ENCODE results near the gene TPSD1. TPM values are rescaled to one million over a fixed set of nuclear protein-coding genes. Genes with fewer than 3 reads are reported as not detected.

Gene TPSD1
- total and polyA plus RNA-seq, 2 experiments from 2014 or later: 0.17 TPM; not detected in 1

DNA sequence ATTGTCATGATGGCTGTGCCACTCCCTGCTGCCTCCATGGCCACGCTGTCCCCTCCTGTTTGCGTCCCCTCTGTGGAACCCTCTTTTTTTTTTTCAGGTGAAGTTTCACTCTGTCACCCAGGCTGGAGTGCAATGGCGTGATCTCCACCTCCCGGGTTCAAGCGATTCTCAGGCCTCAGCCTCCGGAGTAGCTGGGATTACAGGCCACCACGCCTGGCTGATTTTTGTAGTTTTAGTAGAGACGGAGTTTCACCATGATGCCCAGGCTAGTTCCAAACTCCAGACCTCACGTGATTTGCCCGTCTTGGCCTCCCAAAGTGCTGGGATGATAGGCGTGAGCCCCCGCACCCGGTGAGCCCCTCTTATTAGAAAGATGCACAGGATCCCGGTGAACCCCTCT, 42.5 kb downstream of the TPSD1 start (continued):
- TF ChIP-seq, protein P1, sequence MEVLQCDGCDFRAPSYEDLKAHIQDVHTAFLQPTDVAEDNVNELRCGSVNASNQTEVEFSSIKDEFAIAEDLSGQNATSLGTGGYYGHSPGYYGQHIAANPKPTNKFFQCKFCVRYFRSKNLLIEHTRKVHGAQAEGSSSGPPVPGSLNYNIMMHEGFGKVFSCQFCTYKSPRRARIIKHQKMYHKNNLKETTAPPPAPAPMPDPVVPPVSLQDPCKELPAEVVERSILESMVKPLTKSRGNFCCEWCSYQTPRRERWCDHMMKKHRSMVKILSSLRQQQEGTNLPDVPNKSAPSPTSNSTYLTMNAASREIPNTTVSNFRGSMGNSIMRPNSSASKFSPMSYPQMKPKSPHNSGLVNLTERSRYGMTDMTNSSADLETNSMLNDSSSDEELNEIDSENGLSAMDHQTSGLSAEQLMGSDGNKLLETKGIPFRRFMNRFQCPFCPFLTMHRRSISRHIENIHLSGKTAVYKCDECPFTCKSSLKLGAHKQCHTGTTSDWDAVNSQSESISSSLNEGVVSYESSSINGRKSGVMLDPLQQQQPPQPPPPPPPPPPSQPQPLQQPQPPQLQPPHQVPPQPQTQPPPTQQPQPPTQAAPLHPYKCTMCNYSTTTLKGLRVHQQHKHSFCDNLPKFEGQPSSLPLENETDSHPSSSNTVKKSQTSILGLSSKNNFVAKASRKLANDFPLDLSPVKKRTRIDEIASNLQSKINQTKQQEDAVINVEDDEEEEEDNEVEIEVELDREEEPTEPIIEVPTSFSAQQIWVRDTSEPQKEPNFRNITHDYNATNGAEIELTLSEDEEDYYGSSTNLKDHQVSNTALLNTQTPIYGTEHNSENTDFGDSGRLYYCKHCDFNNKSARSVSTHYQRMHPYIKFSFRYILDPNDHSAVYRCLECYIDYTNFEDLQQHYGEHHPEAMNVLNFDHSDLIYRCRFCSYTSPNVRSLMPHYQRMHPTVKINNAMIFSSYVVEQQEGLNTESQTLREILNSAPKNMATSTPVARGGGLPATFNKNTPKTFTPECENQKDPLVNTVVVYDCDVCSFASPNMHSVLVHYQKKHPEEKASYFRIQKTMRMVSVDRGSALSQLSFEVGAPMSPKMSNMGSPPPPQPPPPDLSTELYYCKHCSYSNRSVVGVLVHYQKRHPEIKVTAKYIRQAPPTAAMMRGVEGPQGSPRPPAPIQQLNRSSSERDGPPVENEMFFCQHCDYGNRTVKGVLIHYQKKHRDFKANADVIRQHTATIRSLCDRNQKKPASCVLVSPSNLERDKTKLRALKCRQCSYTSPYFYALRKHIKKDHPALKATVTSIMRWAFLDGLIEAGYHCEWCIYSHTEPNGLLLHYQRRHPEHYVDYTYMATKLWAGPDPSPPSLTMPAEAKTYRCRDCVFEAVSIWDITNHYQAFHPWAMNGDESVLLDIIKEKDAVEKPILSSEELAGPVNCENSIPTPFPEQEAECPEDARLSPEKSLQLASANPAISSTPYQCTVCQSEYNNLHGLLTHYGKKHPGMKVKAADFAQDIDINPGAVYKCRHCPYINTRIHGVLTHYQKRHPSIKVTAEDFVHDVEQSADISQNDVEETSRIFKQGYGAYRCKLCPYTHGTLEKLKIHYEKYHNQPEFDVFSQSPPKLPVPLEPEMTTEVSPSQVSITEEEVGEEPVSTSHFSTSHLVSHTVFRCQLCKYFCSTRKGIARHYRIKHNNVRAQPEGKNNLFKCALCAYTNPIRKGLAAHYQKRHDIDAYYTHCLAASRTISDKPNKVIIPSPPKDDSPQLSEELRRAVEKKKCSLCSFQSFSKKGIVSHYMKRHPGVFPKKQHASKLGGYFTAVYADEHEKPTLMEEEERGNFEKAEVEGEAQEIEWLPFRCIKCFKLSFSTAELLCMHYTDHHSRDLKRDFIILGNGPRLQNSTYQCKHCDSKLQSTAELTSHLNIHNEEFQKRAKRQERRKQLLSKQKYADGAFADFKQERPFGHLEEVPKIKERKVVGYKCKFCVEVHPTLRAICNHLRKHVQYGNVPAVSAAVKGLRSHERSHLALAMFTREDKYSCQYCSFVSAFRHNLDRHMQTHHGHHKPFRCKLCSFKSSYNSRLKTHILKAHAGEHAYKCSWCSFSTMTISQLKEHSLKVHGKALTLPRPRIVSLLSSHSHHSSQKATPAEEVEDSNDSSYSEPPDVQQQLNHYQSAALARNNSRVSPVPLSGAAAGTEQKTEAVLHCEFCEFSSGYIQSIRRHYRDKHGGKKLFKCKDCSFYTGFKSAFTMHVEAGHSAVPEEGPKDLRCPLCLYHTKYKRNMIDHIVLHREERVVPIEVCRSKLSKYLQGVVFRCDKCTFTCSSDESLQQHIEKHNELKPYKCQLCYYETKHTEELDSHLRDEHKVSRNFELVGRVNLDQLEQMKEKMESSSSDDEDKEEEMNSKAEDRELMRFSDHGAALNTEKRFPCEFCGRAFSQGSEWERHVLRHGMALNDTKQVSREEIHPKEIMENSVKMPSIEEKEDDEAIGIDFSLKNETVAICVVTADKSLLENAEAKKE (CRISPR knock-in tag; IDR thresholded peaks at IDR 0.05): no peak
- TF ChIP-seq, protein P2, sequence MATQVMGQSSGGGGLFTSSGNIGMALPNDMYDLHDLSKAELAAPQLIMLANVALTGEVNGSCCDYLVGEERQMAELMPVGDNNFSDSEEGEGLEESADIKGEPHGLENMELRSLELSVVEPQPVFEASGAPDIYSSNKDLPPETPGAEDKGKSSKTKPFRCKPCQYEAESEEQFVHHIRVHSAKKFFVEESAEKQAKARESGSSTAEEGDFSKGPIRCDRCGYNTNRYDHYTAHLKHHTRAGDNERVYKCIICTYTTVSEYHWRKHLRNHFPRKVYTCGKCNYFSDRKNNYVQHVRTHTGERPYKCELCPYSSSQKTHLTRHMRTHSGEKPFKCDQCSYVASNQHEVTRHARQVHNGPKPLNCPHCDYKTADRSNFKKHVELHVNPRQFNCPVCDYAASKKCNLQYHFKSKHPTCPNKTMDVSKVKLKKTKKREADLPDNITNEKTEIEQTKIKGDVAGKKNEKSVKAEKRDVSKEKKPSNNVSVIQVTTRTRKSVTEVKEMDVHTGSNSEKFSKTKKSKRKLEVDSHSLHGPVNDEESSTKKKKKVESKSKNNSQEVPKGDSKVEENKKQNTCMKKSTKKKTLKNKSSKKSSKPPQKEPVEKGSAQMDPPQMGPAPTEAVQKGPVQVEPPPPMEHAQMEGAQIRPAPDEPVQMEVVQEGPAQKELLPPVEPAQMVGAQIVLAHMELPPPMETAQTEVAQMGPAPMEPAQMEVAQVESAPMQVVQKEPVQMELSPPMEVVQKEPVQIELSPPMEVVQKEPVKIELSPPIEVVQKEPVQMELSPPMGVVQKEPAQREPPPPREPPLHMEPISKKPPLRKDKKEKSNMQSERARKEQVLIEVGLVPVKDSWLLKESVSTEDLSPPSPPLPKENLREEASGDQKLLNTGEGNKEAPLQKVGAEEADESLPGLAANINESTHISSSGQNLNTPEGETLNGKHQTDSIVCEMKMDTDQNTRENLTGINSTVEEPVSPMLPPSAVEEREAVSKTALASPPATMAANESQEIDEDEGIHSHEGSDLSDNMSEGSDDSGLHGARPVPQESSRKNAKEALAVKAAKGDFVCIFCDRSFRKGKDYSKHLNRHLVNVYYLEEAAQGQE (IDR thresholded peaks at IDR 0.05; ENCODE audit: unreplicated experiment): no peak
- no peak for TF ChIP-seq EZH2phosphoT487 (IDR thresholded peaks at IDR 0.05; ENCODE audit: unreplicated experiment)
- TF ChIP-seq POLR2AphosphoS5 (IDR thresholded peaks at IDR 0.05; ENCODE audit: low read depth): no peak
